NCI-H1105 (cell line): ENCODE data around the gene MAP1LC3B.

Experiments
- DNase-seq: peaks from one replicate; lab custom pipeline; 2025; lab: John Stamatoyannopoulos, UW

The MAP1LC3B gene

GRCh38 chr16:87432330-87432915 is 40.3 kb downstream of the MAP1LC3B start:
- DNase-seq, result no peak

- DNase-seq, result no peak
Measured at GRCh38 chr16:87434146-87434667, 42.1 kb downstream of the MAP1LC3B start.

- no peak for DNase-seq
Measured at GRCh38 chr16:87435372-87436224, 43.5 kb downstream of the MAP1LC3B start.

GRCh38 chr16:87436225-87437172 is 44.4 kb downstream of the MAP1LC3B start:
- DNase-seq, result no peak

GRCh38 chr16:87437327-87437726 is 45.2 kb downstream of the MAP1LC3B start:
- no peak for DNase-seq

- DNase-seq, result no peak
Measured at GRCh38 chr16:87437911-87438610, 45.9 kb downstream of the MAP1LC3B start.

- no peak for DNase-seq
Measured at GRCh38 chr16:87438611-87438985, 46.5 kb downstream of the MAP1LC3B start.

GRCh38 chr16:87439926-87440325 is 47.8 kb downstream of the MAP1LC3B start:
- DNase-seq, result no peak

- DNase-seq, result no peak
Measured at GRCh38 chr16:87441886-87442580, 49.9 kb downstream of the MAP1LC3B start.

GRCh38 chr16:87442581-87442966 is 50.4 kb downstream of the MAP1LC3B start:
- DNase-seq, result no peak

GRCh38 chr16:87443016-87443415 is 50.9 kb downstream of the MAP1LC3B start:
- no peak for DNase-seq

GRCh38 chr16:87443964-87444363 is 51.8 kb downstream of the MAP1LC3B start:
- no peak for DNase-seq

- no peak for DNase-seq
Measured at GRCh38 chr16:87445486-87445885, 53.4 kb downstream of the MAP1LC3B start.

GRCh38 chr16:87446479-87446878 is 54.3 kb downstream of the MAP1LC3B start:
- DNase-seq, result no peak

- no peak for DNase-seq
Measured at GRCh38 chr16:87447323-87447722, 55.2 kb downstream of the MAP1LC3B start.

- DNase-seq, result no peak
Measured at GRCh38 chr16:87448866-87449265, 56.7 kb downstream of the MAP1LC3B start.

- DNase-seq, result no peak
Measured at GRCh38 chr16:87451563-87452210, 59.6 kb downstream of the MAP1LC3B start.

GRCh38 chr16:87453326-87453725 is 61.2 kb downstream of the MAP1LC3B start:
- DNase-seq, result no peak
